Activated CD4-positive, alpha-beta T cell treated with anti-CD3 and anti-CD28 coated beads, Interleukin-2, amount 10 ng/mL, durations not matched to agents 7 days and 5 days (primary cell): ENCODE measurements around the gene GPR152. TPM values are rescaled to one million over a fixed set of nuclear protein-coding genes. Genes with fewer than 3 reads are reported as not detected.
"Not testable (repeated sequence)": the region's sequence is repeated elsewhere in the genome, so short reads cannot be mapped to it uniquely, and the experiment has no call there.

Experiments
- CTCF ChIA-PET: fragments of 350-600 bp; sonication (Branson Sonifier 250); formaldehyde crosslinking; loops from one replicate; lab custom pipeline; 2021; ENCODE audit warnings: antibody characterized with exemption; lab: Charles Lee
- POLR2A ChIA-PET: fragments of 350-600 bp; sonication (Branson Sonifier 250); formaldehyde crosslinking; loops from one replicate; lab custom pipeline; 2021; ENCODE audit warnings: antibody characterized with exemption; lab: Charles Lee
- DNase-seq: peaks from one replicate; pipeline ENCODE4 v3.0.0-alpha.2; 2020
- H3K27ac Mint-ChIP-seq: one replicate; pipeline ENCODE4 v1.8.0; 2021; ENCODE audit warnings: mild to moderate bottlenecking, moderate library complexity, mixed read lengths
- H3K27me3 Mint-ChIP-seq: one replicate; pipeline ENCODE4 v1.8.0; 2021; ENCODE audit warnings: mixed read lengths
- H3K36me3 Mint-ChIP-seq: one replicate; pipeline ENCODE4 v1.8.0; 2021; ENCODE audit warnings: low read depth, mixed read lengths
- H3K4me1 Mint-ChIP-seq: one replicate; pipeline ENCODE4 v1.8.0; 2021; ENCODE audit warnings: mixed read lengths
- H3K4me3 Mint-ChIP-seq: one replicate; pipeline ENCODE4 v1.8.0; 2021; ENCODE audit warnings: mild to moderate bottlenecking, moderate library complexity, mixed read lengths
- H3K9me3 Mint-ChIP-seq: one replicate; pipeline ENCODE4 v1.8.0; 2021; ENCODE audit warnings: mixed read lengths
- total RNA-seq, 2 experiments: library from RNA; stranded (reverse); gene quantifications; one replicate each; pipeline ENCODE4 v1.2.3, GENCODE V29; 2021

The GPR152 gene
- total RNA-seq, 2 experiments from 2014 or later = not detected

DNA sequence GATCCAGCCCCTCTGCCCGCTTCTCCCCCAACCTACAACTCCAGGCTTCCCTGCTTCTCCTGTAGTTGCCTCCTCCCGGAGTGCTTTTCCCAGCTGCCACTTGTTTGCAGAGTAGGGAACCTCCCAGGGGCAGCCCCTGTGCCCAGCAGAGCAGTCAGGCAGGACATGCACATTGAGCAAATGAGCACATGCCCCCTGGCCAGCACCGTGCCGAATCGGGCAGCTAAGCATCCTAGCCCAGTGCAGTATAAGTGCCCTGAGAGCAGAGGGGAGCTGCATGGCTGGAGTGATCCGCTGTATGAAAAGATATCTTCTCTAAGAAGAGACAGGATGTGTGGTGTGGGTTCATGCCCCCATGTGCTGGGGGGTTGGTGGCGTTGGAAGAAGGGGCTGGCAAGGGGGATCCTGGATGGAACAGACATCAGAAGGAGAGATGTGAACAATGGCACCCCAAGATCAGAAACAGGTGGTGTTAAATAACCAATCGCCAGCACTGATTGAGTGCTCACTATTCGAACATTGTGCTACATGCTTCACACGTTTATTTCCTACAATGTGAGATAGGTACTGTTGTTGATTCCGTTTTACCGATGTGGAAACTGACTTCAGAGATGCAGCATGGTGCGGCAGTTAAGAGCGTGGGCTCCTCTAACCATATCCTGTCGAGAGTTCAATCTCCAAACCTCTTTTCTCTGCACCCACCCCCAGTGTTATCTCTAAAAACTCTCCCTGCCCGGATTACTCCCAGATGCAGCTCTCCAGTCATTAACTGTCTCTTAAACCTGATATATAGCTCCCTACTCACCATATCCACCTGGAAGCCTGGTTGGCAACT, 31.5 kb upstream of the GPR152 start:
- Mint-ChIP-seq H3K4me1 (peaks cover 56% of the 10 kb centered on the region), H3K27me3 (no peaks in the 10 kb centered on the region), H3K27ac (peak overlapping the region; percentile 99), H3K4me3 (peak overlapping the region; percentile 86), H3K9me3 (no peaks in the 10 kb centered on the region), H3K36me3 (peaks cover 40% of the 10 kb centered on the region)
- POLR2A ChIA-PET = interaction anchor here (0.9 to 1.2 kb wide), 2 partner anchors 55 to 146 kb away, joined by 3 to 4 read pairs; partner anchors contain the start of gene NUDT8
- CTCF ChIA-PET = interaction anchor here (0.9 to 2.0 kb wide), 5 partner anchors 16 to 83 kb away, joined by 3 to 10 read pairs (median 4); partner anchors contain the start of genes PPP1CA and TMEM134
- DNase-seq = peak; percentile 68

GRCh38 chr11:67482827-67483798, 30.6 kb upstream of the GPR152 start, which contains the start of gene AIP:
TSS of gene AIP (plus strand) at chr11:67483026. CDS start at chr11:67483159, 133 bp downstream.
- POLR2A ChIA-PET = interaction anchor here (0.6 to 1.2 kb wide), 5 partner anchors 9 to 147 kb away, joined by 3 read pairs; partner anchors contain the start of genes NUDT8 and PTPRCAP

GRCh38 chr11:67482275-67482826, 29.8 kb upstream of the GPR152 start:
- ChIA-PET CTCF (interaction anchor here (0.5 to 2.0 kb wide), 12 partner anchors 15 to 320 kb away, joined by 3 to 10 read pairs (median 4); partner anchors contain the start of genes PPP1CA and TMEM134), POLR2A (interaction anchor here (0.6 to 1.1 kb wide), 4 partner anchors 8 to 46 kb away, joined by 3 read pairs; partner anchors contain the start of gene PTPRCAP)
- H3K4me1 Mint-ChIP-seq = peaks cover 40% of the 10 kb centered on the region
- no peaks in the 10 kb centered on the region for H3K27me3 Mint-ChIP-seq
- peak overlapping the region; percentile 99 for H3K27ac Mint-ChIP-seq
- peaks cover 24% of the 10 kb centered on the region for H3K36me3 Mint-ChIP-seq
- no peaks in the 10 kb centered on the region for H3K9me3 Mint-ChIP-seq
- H3K4me3 Mint-ChIP-seq = peak overlapping the region; percentile 86
- no peak for DNase-seq

More at GRCh38 chr11:67482827-67483798, 30.6 kb upstream of the GPR152 start, which contains the start of gene AIP:
- Mint-ChIP-seq H3K4me3 (peak within 1 kb of the TSS; percentile 86), H3K27ac (peak within 1 kb of the TSS; percentile 99), H3K27me3 (no peaks in the 10 kb centered on the region), H3K9me3 (no peaks in the 10 kb centered on the region), H3K4me1 (peaks cover 48% of the 10 kb centered on the region), H3K36me3 (peaks cover 31% of the 10 kb centered on the region)
- CTCF ChIA-PET = interaction anchor here (0.5 to 2.0 kb wide), 6 partner anchors 15 to 161 kb away, joined by 4 to 10 read pairs (median 4); partner anchors contain the start of genes PPP1CA and TMEM134
- peak; percentile 99 for DNase-seq

DNA sequence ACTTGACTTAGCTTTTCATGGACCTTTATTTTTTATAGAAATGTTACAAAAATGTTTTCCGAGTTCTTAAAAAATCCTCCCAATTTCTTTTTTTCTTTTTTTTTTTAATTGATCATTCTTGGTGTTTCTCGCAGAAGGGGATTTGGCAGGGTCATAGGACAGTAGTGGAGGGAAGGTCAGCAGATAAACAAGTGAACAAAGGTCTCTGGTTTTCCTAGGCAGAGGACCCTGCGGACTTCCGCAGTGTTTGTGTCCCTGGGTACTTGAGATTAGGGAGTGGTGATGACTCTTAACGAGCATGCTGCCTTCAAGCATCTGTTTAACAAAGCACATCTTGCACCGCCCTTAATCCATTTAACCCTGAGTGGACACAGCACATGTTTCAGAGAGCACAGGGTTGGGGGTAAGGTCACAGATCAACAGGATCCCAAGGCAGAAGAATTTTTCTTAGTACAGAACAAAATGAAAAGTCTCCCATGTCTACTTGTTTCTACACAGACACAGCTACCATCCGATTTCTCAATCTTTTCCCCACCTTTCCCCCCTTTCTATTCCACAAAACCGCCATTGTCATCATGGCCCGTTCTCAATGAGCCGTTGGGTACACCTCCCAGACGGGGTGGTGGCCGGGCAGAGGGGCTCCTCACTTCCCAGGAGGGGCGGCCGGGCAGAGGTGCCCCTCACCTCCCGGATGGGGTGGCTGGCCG, 25.0 kb upstream of the GPR152 start:
- H3K4me1 Mint-ChIP-seq, DNase-seq, H3K36me3 Mint-ChIP-seq, H3K9me3 Mint-ChIP-seq, H3K27ac Mint-ChIP-seq, H3K4me3 Mint-ChIP-seq, POLR2A ChIA-PET, H3K27me3 Mint-ChIP-seq: not testable (repeated sequence)
- CTCF ChIA-PET = interaction anchor here (1.0 to 1.3 kb wide), 4 partner anchors 9 to 132 kb away, joined by 3 to 5 read pairs (median 3); no protein-coding TSS in a partner anchor

- H3K27ac Mint-ChIP-seq, POLR2A ChIA-PET, H3K9me3 Mint-ChIP-seq, H3K36me3 Mint-ChIP-seq, H3K4me1 Mint-ChIP-seq, H3K27me3 Mint-ChIP-seq, H3K4me3 Mint-ChIP-seq, DNase-seq: not testable (repeated sequence)
- CTCF ChIA-PET = interaction anchor here (0.8 to 1.3 kb wide), 5 partner anchors 8 to 131 kb away, joined by 3 to 5 read pairs (median 3); no protein-coding TSS in a partner anchor
Observed at GRCh38 chr11:67476692-67477091, 24.2 kb upstream of the GPR152 start.

DNA sequence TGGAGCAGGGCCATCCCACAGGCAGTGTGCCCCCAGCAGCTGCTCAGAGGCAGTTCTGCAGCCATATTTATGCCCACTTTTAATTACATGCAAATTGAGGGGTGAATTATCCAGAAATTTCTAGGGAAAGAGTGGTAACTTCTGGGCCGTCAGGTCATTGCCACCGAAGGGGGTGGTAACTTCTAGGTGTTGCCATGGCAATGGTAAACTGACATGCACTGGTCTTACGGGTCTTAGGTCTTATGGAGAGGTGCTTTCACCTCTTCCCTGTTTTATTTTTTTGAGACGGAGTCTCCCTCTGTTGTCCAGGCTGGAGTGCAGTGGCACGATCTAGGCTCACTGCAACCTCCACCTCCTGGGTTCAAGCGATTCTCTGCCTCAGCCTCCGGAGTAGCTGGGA, 20.4 kb upstream of the GPR152 start:
- H3K27me3 Mint-ChIP-seq = no peaks in the 10 kb centered on the region
- DNase-seq = no peak
- POLR2A ChIA-PET = no interaction called here
- H3K27ac Mint-ChIP-seq = no peak overlapping the region
- no peaks in the 10 kb centered on the region for H3K9me3 Mint-ChIP-seq
- no peak overlapping the region for H3K4me3 Mint-ChIP-seq
- no peaks in the 10 kb centered on the region for H3K36me3 Mint-ChIP-seq
- CTCF ChIA-PET = no interaction called here
- H3K4me1 Mint-ChIP-seq = peaks cover 17% of the 10 kb centered on the region

DNA sequence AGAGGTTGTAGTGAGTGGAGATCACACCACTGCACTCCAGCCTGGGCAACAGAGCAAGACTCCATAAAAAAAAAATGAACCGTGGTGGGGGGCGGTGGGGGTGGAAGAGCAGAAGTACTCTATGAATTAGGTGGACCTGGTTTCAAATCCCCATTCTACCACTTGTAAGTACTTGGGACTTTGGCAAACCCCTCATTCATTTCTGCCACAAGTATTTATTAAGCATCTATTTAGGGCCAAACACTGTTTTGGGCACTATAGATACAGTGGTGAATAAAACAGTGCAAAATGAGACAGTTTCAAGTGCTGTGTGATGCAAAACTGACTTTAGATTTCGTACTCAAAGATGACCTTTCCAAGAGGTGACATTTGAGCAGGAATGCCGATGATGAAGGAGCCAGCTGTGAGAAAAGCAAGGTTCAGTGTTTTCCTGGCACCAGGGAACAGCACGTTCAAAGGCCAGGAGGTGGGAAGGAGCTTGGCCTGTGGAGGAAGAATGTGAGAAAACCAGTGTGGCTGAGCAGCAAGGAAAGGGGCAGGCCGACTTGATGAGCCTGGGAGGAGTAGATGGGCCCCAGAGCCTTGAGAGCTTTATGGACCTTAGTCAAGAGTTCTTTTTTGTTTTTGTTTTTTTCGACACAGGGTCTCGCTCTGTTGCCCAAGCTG, 17.9 kb upstream of the GPR152 start:
- ChIA-PET POLR2A (interaction anchor here (1.9 kb wide), 1 partner anchor 69 kb away, joined by 6 read pairs; the partner anchor contains the start of gene PPP1CA), CTCF (interaction anchor here (1.2 to 2.0 kb wide), 4 partner anchors 11 to 62 kb away, joined by 3 to 5 read pairs (median 4); partner anchors contain the start of gene PTPRCAP)
- H3K4me1 Mint-ChIP-seq = peaks cover 31% of the 10 kb centered on the region

GRCh38 chr11:67469508-67469811, 16.9 kb upstream of the GPR152 start:
- Mint-ChIP-seq H3K36me3 (peaks cover 4% of the 10 kb centered on the region), H3K27me3 (no peaks in the 10 kb centered on the region), H3K4me1 (peaks cover 36% of the 10 kb centered on the region), H3K9me3 (no peaks in the 10 kb centered on the region), H3K27ac (peak overlapping the region; percentile 80), H3K4me3 (peak overlapping the region; percentile 89)
- POLR2A ChIA-PET = interaction anchor here (1.9 kb wide), 1 partner anchor 68 kb away, joined by 6 read pairs; the partner anchor contains the start of gene PPP1CA
- CTCF ChIA-PET = interaction anchor here (0.7 to 2.0 kb wide), 8 partner anchors 10 to 68 kb away, joined by 3 to 5 read pairs (median 4); partner anchors contain the start of genes PPP1CA, PTPRCAP and RPS6KB2
- DNase-seq = no peak

More for the DNA sequence above, 17.9 kb upstream of the GPR152 start:
- Mint-ChIP-seq H3K27ac (peak overlapping the region; percentile 80), H3K36me3 (peaks cover under 1% of the 10 kb centered on the region), H3K27me3 (no peaks in the 10 kb centered on the region), H3K9me3 (no peaks in the 10 kb centered on the region), H3K4me3 (no peak overlapping the region)
- DNase-seq = no peak

DNA sequence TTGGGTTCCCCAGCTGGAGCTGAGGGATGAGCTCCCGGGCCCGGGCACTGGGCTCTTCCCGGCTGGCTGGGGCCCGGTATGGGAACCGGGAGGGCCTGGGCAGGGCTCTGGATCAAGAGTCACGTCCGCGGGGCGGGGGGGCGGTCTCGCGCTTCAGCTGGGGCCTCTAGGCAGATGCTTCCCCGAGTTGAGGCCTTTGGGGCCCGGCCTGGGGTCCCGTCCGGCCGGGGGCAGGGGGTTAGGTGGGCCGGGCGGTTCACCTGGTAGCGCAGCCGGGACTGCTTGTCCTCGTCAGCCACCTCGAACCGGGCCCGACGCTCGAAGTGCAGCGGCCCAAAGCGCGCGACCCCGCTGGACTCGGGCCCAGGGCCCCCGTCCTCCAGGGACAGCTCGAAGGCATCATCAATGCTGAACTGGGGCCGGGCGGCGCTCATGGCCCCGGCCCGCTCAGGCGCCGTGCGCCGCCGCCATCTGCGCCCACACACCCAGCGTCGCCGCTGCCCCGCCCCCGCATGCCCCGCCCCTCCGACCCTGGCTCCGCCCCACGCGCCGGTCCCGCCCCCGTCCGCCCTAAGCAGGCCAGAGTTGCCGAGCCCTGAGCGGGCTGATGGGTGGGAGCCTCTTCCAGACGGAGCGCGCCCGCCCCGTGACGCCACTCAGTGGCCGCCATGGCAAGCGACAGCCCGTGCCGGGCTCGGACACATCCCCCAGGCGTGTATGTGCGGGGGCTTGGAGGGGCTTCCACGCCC, 16.4 kb upstream of the GPR152 start, which contains the start of gene TMEM134:
Gene TMEM134, minus strand, starts transcription at position 493 of the 749 bp plus-strand sequence. Its CDS starts 59 bp downstream, at position 434.
- ChIA-PET CTCF (interaction anchor here (0.7 to 2.8 kb wide), 19 partner anchors 8 to 107 kb away, joined by 3 to 10 read pairs (median 4); partner anchors contain the start of genes AIP, PPP1CA, PTPRCAP and RPS6KB2), POLR2A (interaction anchor here (0.5 to 1.9 kb wide), 3 partner anchors 32 to 67 kb away, joined by 3 to 6 read pairs (median 5); partner anchors contain the start of gene PPP1CA)
- Mint-ChIP-seq H3K27me3 (no peaks in the 10 kb centered on the region), H3K4me1 (peaks cover 41% of the 10 kb centered on the region), H3K9me3 (no peaks in the 10 kb centered on the region), H3K4me3 (peak within 1 kb of the TSS; percentile 89), H3K27ac (peak within 1 kb of the TSS; percentile 83), H3K36me3 (peaks cover 4% of the 10 kb centered on the region)
- peak; percentile 89 for DNase-seq

DNA sequence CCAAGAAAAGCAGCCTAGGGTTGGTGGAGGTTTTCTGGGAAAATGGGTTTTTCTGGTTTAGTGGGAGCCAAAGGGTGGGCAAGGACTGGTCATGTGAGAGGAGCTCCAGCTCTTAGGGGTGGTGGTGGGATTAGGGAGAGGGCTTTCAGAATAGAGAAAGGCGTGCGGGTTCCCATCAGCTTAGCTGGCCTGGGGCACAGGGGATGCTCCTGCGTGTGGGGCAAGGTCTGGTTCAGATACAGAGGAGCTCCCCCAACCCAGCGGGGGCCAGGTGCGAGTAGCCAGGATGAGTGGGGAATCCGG, 15.9 kb upstream of the GPR152 start:
- ChIA-PET CTCF (interaction anchor here (0.5 to 2.8 kb wide), 15 partner anchors 8 to 106 kb away, joined by 3 to 10 read pairs (median 4); partner anchors contain the start of genes AIP, PPP1CA, PTPRCAP and RPS6KB2), POLR2A (interaction anchor here (0.5 to 1.9 kb wide), 3 partner anchors 32 to 67 kb away, joined by 3 to 6 read pairs (median 5); partner anchors contain the start of gene PPP1CA)
- Mint-ChIP-seq H3K27me3 (no peaks in the 10 kb centered on the region), H3K4me3 (peak overlapping the region; percentile 89), H3K36me3 (peaks cover 4% of the 10 kb centered on the region), H3K27ac (peak overlapping the region; percentile 83), H3K9me3 (no peaks in the 10 kb centered on the region), H3K4me1 (peaks cover 41% of the 10 kb centered on the region)
- no peak for DNase-seq
